Transverse colon (tissue), 4 donors: ENCODE results near the gene TADA2A. TPM values are rescaled to one million over a fixed set of nuclear protein-coding genes. Genes with fewer than 3 reads are reported as not detected.

Source experiments
- DNase-seq: peaks from one replicate; pipeline ENCODE4 v3.0.0-alpha.2; 2019
- H3K27ac ChIP-seq, 4 donors: fragments of 200-600 bp; sonication (generic); 2 replicates each; pipeline ENCODE4 v1.5.1; 2016 to 2018; ENCODE audit warnings: inconsistent platforms in 4 of 4
- H3K27me3 ChIP-seq: fragments of 200-600 bp; sonication (generic); 2 replicates; pipeline ENCODE4 v1.5.1; 2017; ENCODE audit warnings: inconsistent platforms
- H3K36me3 ChIP-seq, 4 donors: fragments of 200-600 bp; sonication (generic); 2 replicates each; pipeline ENCODE4 v1.5.1; 2017 to 2019; ENCODE audit warnings: inconsistent platforms in 4 of 4
- H3K4me1 ChIP-seq, 4 donors: fragments of 200-600 bp; sonication (generic); 2 replicates each; pipeline ENCODE4 v1.5.1; 2017 to 2020; ENCODE audit warnings: inconsistent platforms in 4 of 4
- H3K4me3 ChIP-seq, 4 donors: fragments of 200-600 bp; sonication (generic); 1 replicate in 1 of 4; 2 replicates in 3 of 4; pipeline versions ENCODE4 v1.5.1 to v1.6.1; 2017 to 2019; ENCODE audit warnings: inconsistent platforms in 4 of 4
- H3K9me3 ChIP-seq, 2 donors: fragments of 200-600 bp; sonication (generic); 2 replicates each; pipeline ENCODE4 v1.5.1; 2017 to 2019; ENCODE audit warnings: inconsistent platforms in 2 of 2
- EP300 ChIP-seq: sonication (generic); formaldehyde crosslinking; IDR thresholded peaks from one replicate; pipeline ENCODE4 v1.6.1; 2017; ENCODE audit warnings: antibody characterized with exemption, low read depth
- POLR2A ChIP-seq: fragments of 450-650 bp; IDR thresholded peaks from one replicate; pipeline ENCODE4 v1.6.1; 2016; ENCODE audit warnings: antibody characterized with exemption, mild to moderate bottlenecking, moderate library complexity
- POLR2AphosphoS5 ChIP-seq, 3 donors: sonication (generic); formaldehyde crosslinking; IDR thresholded peaks; one replicate each; pipeline ENCODE4 v1.6.1; 2016; ENCODE audit warnings: antibody characterized with exemption in 3 of 3
- WGBS, 2 donors: methylation state at CpG; one replicate each; pipeline ENCODE4 v1.1.5; 2018; ENCODE audit warnings: low coverage in 1 of 2; 5-methylcytosine and 5-hydroxymethylcytosine counted together
- in situ Hi-C, 4 donors: fragments of 200-750 bp; cut with MboI; loops; one replicate each; pipeline versions ENCODE4 v1.15.0 to v1.15.1; 2017; ENCODE audit warnings: low sequenced_read_pairs in 3 of 4, low pct_ligation_motif_present in 1 of 4, low pct_unique_long_range_greater_than_20kb in 1 of 4
- intact Hi-C: fragments of 100-400 bp; cut with DNase I; formaldehyde crosslinking; loops from one replicate; pipeline ENCODE4 v1.15.1; 2023; ENCODE audit warnings: low total_unique reads
- total RNA-seq, 4 donors: library from RNA; depleted of rRNA; stranded (reverse); fragments of >200 nt; gene quantifications; one replicate each; pipeline ENCODE4 v1.1.0, GENCODE V29; 2016
- TF ChIP-seq, protein P1 (sequence below), 5 experiments: fragments of 200-600 bp in 3 of 5; fragments of 450-650 bp in 2 of 5; sonication (generic) in 3 of 5; IDR thresholded peaks; 1 replicate in 2 of 5; 2 replicates in 3 of 5; pipeline ENCODE4 v1.5.1; 2016 to 2017; ENCODE audit warnings: antibody characterized with exemption in 5 of 5, inconsistent platforms in 3 of 5, mild to moderate bottlenecking in 2 of 5, moderate library complexity in 1 of 5

The TADA2A gene
- total RNA-seq, 4 donors from 2014 or later: 8.3 to 26.6 (median 12.4) TPM

DNA sequence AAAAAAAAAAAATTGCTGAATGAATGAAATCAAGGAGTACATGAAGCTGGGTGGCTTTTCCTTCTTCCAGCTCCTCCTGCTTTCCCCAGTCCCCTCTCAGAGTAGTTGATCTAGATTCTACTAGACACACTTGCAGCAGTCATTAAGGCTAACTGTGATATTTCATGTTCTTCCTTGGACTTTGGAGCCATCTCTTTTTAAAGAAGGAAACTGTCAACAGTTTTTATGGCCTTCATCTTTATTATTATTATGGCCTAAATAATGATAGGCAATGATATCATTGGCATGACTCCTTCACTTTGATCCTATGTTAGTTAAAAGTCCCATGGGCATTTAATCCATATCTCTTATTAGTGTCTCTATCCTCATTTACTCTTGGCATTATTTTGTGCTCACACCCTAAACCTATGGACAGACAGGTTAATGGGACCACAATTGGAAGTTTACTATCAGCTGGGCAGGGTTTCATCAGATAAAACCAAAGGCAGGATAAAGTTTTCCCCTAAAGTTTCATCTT is 21.2 kb upstream of the TADA2A start:
- Histone ChIP-seq H3K27me3 (no peaks in the 10 kb centered on the region), H3K36me3 (no peaks in the 10 kb centered on the region), H3K4me1 (peaks cover 0 to 28% (median 9%) of the 10 kb centered on the region in 4 donors), H3K27ac (peak overlapping the region in 2 of 4 donors; percentile 29 to 52), H3K9me3 (no peaks in the 10 kb centered on the region), H3K4me3 (no peak overlapping the region)
- no peak for DNase-seq
- in situ Hi-C loops (loop anchor here in 2 of 4 donors (25.0 kb wide), 1 partner anchor 773 kb away; the partner anchor contains the start of gene MRM1 (in 2 of the 2)), intact Hi-C loops (no loop called here)
- TF ChIP-seq, protein P1, sequence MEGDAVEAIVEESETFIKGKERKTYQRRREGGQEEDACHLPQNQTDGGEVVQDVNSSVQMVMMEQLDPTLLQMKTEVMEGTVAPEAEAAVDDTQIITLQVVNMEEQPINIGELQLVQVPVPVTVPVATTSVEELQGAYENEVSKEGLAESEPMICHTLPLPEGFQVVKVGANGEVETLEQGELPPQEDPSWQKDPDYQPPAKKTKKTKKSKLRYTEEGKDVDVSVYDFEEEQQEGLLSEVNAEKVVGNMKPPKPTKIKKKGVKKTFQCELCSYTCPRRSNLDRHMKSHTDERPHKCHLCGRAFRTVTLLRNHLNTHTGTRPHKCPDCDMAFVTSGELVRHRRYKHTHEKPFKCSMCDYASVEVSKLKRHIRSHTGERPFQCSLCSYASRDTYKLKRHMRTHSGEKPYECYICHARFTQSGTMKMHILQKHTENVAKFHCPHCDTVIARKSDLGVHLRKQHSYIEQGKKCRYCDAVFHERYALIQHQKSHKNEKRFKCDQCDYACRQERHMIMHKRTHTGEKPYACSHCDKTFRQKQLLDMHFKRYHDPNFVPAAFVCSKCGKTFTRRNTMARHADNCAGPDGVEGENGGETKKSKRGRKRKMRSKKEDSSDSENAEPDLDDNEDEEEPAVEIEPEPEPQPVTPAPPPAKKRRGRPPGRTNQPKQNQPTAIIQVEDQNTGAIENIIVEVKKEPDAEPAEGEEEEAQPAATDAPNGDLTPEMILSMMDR (IDR thresholded peaks at IDR 0.05): no peak
- TF ChIP-seq POLR2A: no peak
- TF ChIP-seq POLR2AphosphoS5 (IDR thresholded peaks at IDR 0.05): no peak
- TF ChIP-seq EP300: no peak

DNA sequence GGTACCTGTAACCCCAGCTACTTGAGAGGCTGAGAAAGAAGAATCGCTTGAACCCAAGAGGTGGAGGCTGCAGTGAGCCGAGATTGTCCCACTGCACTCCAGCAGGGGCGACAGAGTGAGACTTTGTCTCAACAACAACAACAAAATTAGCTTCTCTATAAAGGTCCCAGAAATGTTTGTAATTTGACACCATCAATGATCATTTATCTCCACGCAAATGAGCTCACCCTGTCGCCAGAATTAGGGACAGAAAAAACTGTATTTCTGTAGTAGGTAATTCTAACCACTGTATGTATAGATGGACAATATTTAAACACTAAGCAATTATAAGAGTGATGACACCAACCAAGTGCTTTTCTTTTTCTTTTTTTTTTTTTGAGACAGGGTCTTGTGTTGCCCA is 20.2 kb upstream of the TADA2A start:
- intact Hi-C loops (no loop called here), in situ Hi-C loops (loop anchor here in 2 of 4 donors (25.0 kb wide), 1 partner anchor 774 kb away; the partner anchor contains the start of gene MRM1 (in 2 of the 2))
- Histone ChIP-seq H3K27ac (no peak overlapping the region), H3K9me3 (no peaks in the 10 kb centered on the region), H3K4me1 (peaks cover 0 to 34% (median 9%) of the 10 kb centered on the region in 4 donors), H3K4me3 (no peak overlapping the region), H3K36me3 (no peaks in the 10 kb centered on the region), H3K27me3 (no peaks in the 10 kb centered on the region)
- WGBS, 2 donors: 82 to 86% methylated on average over 3 to 5 of the region's 5 CpGs
- DNase-seq: no peak
- no peak for TF ChIP-seq POLR2AphosphoS5 (IDR thresholded peaks at IDR 0.05)

DNA sequence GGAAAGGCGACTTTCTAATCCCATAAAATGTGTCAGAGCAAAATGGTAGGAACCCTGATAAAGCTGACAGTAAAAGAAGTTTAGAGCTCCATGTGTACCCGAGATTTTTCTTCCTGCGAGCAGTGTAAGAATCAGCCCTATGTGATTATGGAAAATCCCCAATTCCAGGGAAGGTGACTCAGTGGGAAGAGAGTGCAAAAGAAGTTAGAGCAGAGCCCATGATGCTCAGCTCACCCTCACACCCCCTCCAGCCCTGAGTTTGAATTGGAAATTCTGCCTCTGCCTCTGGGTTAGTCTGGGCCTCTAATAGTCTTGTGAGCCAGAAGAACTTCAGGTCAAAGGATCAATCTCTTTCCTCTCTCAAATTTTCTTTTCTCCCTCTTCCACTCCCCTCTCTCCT is 18.4 kb upstream of the TADA2A start:
- no peak overlapping the region for H3K27ac ChIP-seq

DNA sequence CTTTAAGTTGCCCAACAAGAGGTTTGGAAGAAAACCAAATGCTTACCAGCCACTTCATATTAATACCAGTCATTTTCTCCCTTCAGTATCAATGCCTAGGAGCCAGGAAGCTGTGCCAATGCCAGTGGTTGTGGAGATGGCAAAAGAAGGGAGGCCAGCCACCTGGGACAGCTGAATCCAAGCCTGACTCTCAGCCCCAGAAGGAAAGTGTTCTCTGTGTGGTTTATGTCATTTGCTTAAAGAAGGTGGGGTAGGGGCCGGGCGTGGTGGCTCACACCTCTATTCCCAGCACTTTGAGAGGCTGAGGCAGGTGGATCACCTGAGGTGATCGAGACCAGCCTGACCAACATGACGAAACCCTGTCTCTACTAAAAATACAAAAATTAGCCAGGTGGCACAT is 17.5 kb upstream of the TADA2A start:
- WGBS, 2 donors: 45% methylated on average over 4 of the region's 4 CpGs; no CpG with 5 or more reads in 1 of the 2 donors
- in situ Hi-C loops: loop anchor here in 2 of 4 donors (25.0 kb wide), 1 partner anchor 777 kb away; the partner anchor contains the start of gene MRM1 (in 2 of the 2)
- Histone ChIP-seq H3K27ac (no peak overlapping the region), H3K4me3 (no peak overlapping the region), H3K4me1 (peaks cover 0 to 43% (median 9%) of the 10 kb centered on the region in 4 donors), H3K36me3 (no peaks in the 10 kb centered on the region), H3K27me3 (no peaks in the 10 kb centered on the region), H3K9me3 (no peaks in the 10 kb centered on the region)
- DNase-seq: peak; percentile 16
- intact Hi-C loops: no loop called here
- TF ChIP-seq EP300 (no peak), POLR2A (no peak), POLR2AphosphoS5 (IDR thresholded peaks at IDR 0.05) (no peak)
- TF ChIP-seq, protein P1 (IDR thresholded peaks at IDR 0.05): no peak

More for the DNA sequence above, 18.4 kb upstream of the TADA2A start:
- Histone ChIP-seq H3K4me3 (no peak overlapping the region), H3K4me1 (peaks cover 0 to 43% (median 9%) of the 10 kb centered on the region in 4 donors), H3K9me3 (no peaks in the 10 kb centered on the region), H3K36me3 (no peaks in the 10 kb centered on the region), H3K27me3 (no peaks in the 10 kb centered on the region)
- WGBS, 2 donors: 86 to 91% methylated on average over 1 to 3 of the region's 3 CpGs
- in situ Hi-C loops: loop anchor here in 2 of 4 donors (25.0 kb wide), 1 partner anchor 776 kb away; the partner anchor contains the start of gene MRM1 (in 2 of the 2)
- intact Hi-C loops: no loop called here
- DNase-seq: no peak
- TF ChIP-seq POLR2AphosphoS5 (IDR thresholded peaks at IDR 0.05) (no peak), POLR2A (no peak)

DNA sequence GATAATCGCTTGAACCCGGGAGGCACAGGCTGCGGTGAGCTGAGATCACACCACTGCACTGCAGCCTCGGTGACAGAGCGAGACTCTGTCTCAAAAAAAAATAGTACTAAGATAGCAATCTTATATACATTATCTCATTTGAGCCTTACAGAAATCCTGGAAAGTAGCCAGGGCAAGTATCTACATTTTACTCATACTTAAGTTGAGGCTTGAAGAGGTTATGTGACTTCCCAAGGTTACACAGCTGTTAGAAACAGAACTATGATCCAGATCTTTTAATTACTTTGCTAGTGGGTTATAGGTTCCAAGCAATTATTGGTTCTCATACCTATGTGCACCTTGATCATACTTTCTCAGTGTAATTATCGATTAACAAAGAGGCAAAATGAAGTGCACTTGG is 15.5 kb upstream of the TADA2A start:
- H3K36me3 ChIP-seq: no peaks in the 10 kb centered on the region
- intact Hi-C loops (no loop called here), in situ Hi-C loops (loop anchor here in 2 of 4 donors (25.0 kb wide), 1 partner anchor 779 kb away; the partner anchor contains the start of gene MRM1 (in 2 of the 2))
- WGBS, 2 donors: 91% methylated on average over 6 of the region's 6 CpGs
- no peak overlapping the region for H3K4me3 ChIP-seq
- no peaks in the 10 kb centered on the region for H3K9me3 ChIP-seq
- no peak overlapping the region for H3K27ac ChIP-seq
- no peaks in the 10 kb centered on the region for H3K27me3 ChIP-seq
- H3K4me1 ChIP-seq: peaks cover 0 to 29% (median 2%) of the 10 kb centered on the region in 4 donors
- no peak for DNase-seq
- TF ChIP-seq POLR2A (no peak), EP300 (no peak), POLR2AphosphoS5 (IDR thresholded peaks at IDR 0.05) (no peak)
